ENCODE results near the gene LMX1B. TPM values are rescaled to one million over a fixed set of nuclear protein-coding genes. Genes with fewer than 3 reads are reported as not detected.

LMX1B gene
- total and polyA plus RNA-seq, 2 of the 4 experiments (the other 2 are of a cell fraction), result not detected

- H3K27me3 ChIP-seq (ENCODE audit: control insufficient read depth, insufficient read depth, low read length), result peaks cover 97% of the 10 kb centered on the region
These were observed 30.3 kb downstream of the LMX1B start for GRCh38 chr9:126643945-126644527.

More at GRCh38 chr9:126643945-126644527, 30.3 kb downstream of the LMX1B start:
- intact Hi-C loops (cut with micrococcal nuclease), result no loop called here
- no peak overlapping the region for H3K18ac ChIP-seq (ENCODE audit: low read depth, low read length)
- no CpG with 5 or more reads among the region's 16 CpGs for WGBS, 2 experiments (ENCODE audit: extremely low coverage in 2 of 2, insufficient read length in 1 of 2)
- H3K79me1 ChIP-seq (ENCODE audit: low read depth in 1 of 2, low read length in 2 of 2), result no peaks in the 10 kb centered on the region
- DNase-seq (no peak), ATAC-seq (ENCODE audit: low read depth) (no peak)
- no peak overlapping the region for H2BK15ac ChIP-seq (ENCODE audit: low read depth, low read length)
- BruUV-seq (replicated peaks), result no TSS peak
- no peak overlapping the region for H2BK120ac ChIP-seq (ENCODE audit: low read depth, low read length)
- H3K4me1 ChIP-seq (ENCODE audit: control insufficient read depth, insufficient read depth, low read length), result no peaks in the 10 kb centered on the region
- H4K8ac ChIP-seq (ENCODE audit: low read depth in 2 of 2, low read length in 2 of 2), result no peak overlapping the region
- H3K27ac ChIP-seq (ENCODE audit: insufficient read depth, low read length), result no peak overlapping the region
- in situ Hi-C loops (cut with MboI; ENCODE audit: low sequenced_read_pairs), result no loop called here
- H3K4me2 ChIP-seq (ENCODE audit: low read depth, low read length), result no peak overlapping the region
- no peak overlapping the region for H3K9ac ChIP-seq (ENCODE audit: low read depth, low read length)
- no peak overlapping the region for H2BK20ac ChIP-seq (ENCODE audit: low read depth, low read length)
- no peaks in the 10 kb centered on the region; the same call in 1 of the 2 replicates for H4K20me1 ChIP-seq (ENCODE audit: insufficient read depth, low read length)
- H4K5ac ChIP-seq (ENCODE audit: low read depth, low read length), result no peak overlapping the region
- H3K4ac ChIP-seq (ENCODE audit: low read depth, low read length), result no peak overlapping the region
- H2AK9ac ChIP-seq (replicated peaks; ENCODE audit: low read depth, low read length, poor library complexity), result no peak overlapping the region
- no peak overlapping the region for H3K14ac ChIP-seq (replicated peaks; ENCODE audit: low read depth, low read length)
- H2BK5ac ChIP-seq (ENCODE audit: low read depth, low read length, poor library complexity, severe bottlenecking), result no peak overlapping the region
- H4K91ac ChIP-seq (ENCODE audit: insufficient read depth, low read depth, low read length), result no peak overlapping the region
- H3K4me3 ChIP-seq (ENCODE audit: insufficient read depth, low read depth, low read length), result no peak overlapping the region
- no peak for TF ChIP-seq RCOR1 (IDR thresholded peaks at IDR 0.05; ENCODE audit: insufficient replicate concordance, low read length)
- TF ChIP-seq MXI1 (IDR thresholded peaks at IDR 0.05; ENCODE audit: borderline replicate concordance, low read depth, low read length), result no peak
- no peak for TF ChIP-seq POLR2A (IDR thresholded peaks at IDR 0.05; ENCODE audit: low read depth, low read length)
- TF ChIP-seq MAZ (IDR thresholded peaks at IDR 0.05; ENCODE audit: borderline replicate concordance, low read depth, low read length), result no peak
- no peak for TF ChIP-seq RFX5 (IDR thresholded peaks at IDR 0.05; ENCODE audit: low read depth, low read length)
- dilution Hi-C loops (cut with HindIII; ENCODE audit: low sequenced_read_pairs, unreplicated experiment), result no loop called here
- CTCF ChIA-PET, result no interaction called here
- no peak overlapping the region for H3K23ac ChIP-seq (ENCODE audit: low read depth, low read length)
- no peak overlapping the region for H2AK5ac ChIP-seq (ENCODE audit: low read depth, low read length)
- no peaks in the 10 kb centered on the region for H3K36me3 ChIP-seq (ENCODE audit: control insufficient read depth, insufficient read depth, low read length)
- H3K9me3 ChIP-seq (ENCODE audit: control insufficient read depth, insufficient read depth, low read length), result no peaks in the 10 kb centered on the region
- POLR2A ChIA-PET (ENCODE audit: unreplicated experiment), result no interaction called here
- H3K56ac ChIP-seq (ENCODE audit: extremely low read depth, insufficient read depth, low read length), result no peak overlapping the region
- no peak overlapping the region for H2AFZ ChIP-seq (replicated peaks; ENCODE audit: low read length, poor library complexity)
- no peaks in the 10 kb centered on the region for H3K9me1 ChIP-seq (ENCODE audit: insufficient read depth, low read length)

All from IMR-90 (cell line).